ENCODE results near the gene KAT8. TPM values are rescaled to one million over a fixed set of nuclear protein-coding genes. Genes with fewer than 3 reads are reported as not detected.

The KAT8 gene
- total and polyA plus RNA-seq, 2 of the 13 experiments (the other 11 are each of a cell fraction or from before 2014, with no cell fraction given) = 79.0 to 84.2 TPM

DNA sequence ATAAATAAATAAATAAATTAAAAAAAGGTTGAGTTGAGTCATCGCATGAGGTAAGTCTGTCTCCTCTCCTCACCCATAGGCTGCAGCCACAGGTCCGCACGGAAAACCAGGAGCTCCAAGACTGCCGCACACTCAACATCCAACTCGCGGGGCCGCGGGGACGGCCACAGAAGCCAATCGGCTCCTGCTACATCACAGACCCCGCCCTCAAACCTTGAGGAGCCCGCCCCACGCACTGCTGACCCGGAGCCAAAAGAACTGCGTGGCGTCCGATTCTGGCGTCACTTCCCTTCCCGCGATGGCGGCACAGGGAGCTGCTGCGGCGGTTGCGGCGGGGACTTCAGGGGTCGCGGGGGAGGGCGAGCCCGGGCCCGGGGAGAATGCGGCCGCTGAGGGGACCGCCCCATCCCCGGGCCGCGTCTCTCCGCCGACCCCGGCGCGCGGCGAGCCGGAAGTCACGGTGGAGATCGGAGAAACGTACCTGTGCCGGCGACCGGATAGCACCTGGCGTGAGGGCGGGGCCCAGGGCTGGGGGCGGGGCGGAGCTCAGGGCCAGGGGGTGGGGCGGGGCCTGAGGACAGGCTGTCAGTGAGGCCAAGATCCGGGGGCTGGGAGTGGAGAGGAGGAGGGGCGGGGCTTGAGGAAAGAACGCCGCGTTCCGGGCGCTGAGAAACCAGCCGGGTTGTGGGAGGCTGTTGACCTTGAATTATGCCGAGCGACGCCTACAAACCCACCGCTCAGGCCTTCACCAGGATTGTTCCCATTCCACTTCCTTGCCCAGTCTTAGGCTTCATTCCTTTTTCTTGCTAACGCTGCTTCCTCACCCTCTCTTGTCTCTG, at the start of gene KAT8 (continued):
- TF ChIP-seq RFXAP (CRISPR knock-in tag; IDR thresholded peaks at IDR 0.05; ENCODE audit: borderline replicate concordance) (peak; percentile 90), ZNF337 (CRISPR knock-in tag; IDR thresholded peaks at IDR 0.05; ENCODE audit: borderline replicate concordance, low read depth) (0 out of 2 replicates have a peak, but pooled peaks have one; percentile 84), IRX3 (CRISPR knock-in tag; IDR thresholded peaks at IDR 0.05; ENCODE audit: borderline replicate concordance, low read depth) (peak; percentile 88; the same call in 1 of the 2 replicates), HNRNPL (IDR thresholded peaks at IDR 0.05; ENCODE audit: low read depth, low read length) (no peak), SIN3A (IDR thresholded peaks at IDR 0.05; ENCODE audit: borderline replicate concordance, low read depth, low read length) (peak; percentile 92; the same call in 1 of the 2 replicates), ZNF777 (CRISPR knock-in tag; IDR thresholded peaks at IDR 0.05) (0 out of 2 replicates have a peak, but pooled peaks have one; percentile 26), ZNF563 (CRISPR knock-in tag; IDR thresholded peaks at IDR 0.05) (peak; percentile 70; the same call in 1 of the 2 replicates), MLLT10 (CRISPR knock-in tag; IDR thresholded peaks at IDR 0.05) (no peak), ZNF724P (CRISPR knock-in tag; IDR thresholded peaks at IDR 0.05; ENCODE audit: borderline replicate concordance) (no peak), PHF8 (CRISPR knock-in tag; IDR thresholded peaks at IDR 0.05) (peak; percentile 88), NFE2 (CRISPR knock-in tag; IDR thresholded peaks at IDR 0.05) (no peak), SNAPC2 (CRISPR knock-in tag; IDR thresholded peaks at IDR 0.05) (peak; percentile 93), NCOA1 (CRISPR knock-in tag; IDR thresholded peaks at IDR 0.05) (no peak)
- TF ChIP-seq, protein P1, sequence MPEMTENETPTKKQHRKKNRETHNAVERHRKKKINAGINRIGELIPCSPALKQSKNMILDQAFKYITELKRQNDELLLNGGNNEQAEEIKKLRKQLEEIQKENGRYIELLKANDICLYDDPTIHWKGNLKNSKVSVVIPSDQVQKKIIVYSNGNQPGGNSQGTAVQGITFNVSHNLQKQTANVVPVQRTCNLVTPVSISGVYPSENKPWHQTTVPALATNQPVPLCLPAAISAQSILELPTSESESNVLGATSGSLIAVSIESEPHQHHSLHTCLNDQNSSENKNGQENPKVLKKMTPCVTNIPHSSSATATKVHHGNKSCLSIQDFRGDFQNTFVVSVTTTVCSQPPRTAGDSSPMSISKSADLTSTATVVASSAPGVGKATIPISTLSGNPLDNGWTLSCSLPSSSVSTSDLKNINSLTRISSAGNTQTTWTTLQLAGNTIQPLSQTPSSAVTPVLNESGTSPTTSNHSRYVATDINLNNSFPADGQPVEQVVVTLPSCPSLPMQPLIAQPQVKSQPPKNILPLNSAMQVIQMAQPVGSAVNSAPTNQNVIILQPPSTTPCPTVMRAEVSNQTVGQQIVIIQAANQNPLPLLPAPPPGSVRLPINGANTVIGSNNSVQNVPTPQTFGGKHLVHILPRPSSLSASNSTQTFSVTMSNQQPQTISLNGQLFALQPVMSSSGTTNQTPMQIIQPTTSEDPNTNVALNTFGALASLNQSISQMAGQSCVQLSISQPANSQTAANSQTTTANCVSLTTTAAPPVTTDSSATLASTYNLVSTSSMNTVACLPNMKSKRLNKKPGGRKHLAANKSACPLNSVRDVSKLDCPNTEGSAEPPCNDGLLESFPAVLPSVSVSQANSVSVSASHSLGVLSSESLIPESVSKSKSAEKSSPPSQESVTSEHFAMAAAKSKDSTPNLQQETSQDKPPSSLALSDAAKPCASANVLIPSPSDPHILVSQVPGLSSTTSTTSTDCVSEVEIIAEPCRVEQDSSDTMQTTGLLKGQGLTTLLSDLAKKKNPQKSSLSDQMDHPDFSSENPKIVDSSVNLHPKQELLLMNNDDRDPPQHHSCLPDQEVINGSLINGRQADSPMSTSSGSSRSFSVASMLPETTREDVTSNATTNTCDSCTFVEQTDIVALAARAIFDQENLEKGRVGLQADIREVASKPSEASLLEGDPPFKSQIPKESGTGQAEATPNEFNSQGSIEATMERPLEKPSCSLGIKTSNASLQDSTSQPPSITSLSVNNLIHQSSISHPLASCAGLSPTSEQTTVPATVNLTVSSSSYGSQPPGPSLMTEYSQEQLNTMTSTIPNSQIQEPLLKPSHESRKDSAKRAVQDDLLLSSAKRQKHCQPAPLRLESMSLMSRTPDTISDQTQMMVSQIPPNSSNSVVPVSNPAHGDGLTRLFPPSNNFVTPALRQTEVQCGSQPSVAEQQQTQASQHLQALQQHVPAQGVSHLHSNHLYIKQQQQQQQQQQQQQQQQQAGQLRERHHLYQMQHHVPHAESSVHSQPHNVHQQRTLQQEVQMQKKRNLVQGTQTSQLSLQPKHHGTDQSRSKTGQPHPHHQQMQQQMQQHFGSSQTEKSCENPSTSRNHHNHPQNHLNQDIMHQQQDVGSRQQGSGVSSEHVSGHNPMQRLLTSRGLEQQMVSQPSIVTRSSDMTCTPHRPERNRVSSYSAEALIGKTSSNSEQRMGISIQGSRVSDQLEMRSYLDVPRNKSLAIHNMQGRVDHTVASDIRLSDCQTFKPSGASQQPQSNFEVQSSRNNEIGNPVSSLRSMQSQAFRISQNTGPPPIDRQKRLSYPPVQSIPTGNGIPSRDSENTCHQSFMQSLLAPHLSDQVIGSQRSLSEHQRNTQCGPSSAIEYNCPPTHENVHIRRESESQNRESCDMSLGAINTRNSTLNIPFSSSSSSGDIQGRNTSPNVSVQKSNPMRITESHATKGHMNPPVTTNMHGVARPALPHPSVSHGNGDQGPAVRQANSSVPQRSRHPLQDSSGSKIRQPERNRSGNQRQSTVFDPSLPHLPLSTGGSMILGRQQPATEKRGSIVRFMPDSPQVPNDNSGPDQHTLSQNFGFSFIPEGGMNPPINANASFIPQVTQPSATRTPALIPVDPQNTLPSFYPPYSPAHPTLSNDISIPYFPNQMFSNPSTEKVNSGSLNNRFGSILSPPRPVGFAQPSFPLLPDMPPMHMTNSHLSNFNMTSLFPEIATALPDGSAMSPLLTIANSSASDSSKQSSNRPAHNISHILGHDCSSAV (CRISPR knock-in tag; IDR thresholded peaks at IDR 0.05; ENCODE audit: borderline replicate concordance) = 0 out of 2 replicates have a peak, but pooled peaks have one; percentile 46
- TF ChIP-seq, protein P2, sequence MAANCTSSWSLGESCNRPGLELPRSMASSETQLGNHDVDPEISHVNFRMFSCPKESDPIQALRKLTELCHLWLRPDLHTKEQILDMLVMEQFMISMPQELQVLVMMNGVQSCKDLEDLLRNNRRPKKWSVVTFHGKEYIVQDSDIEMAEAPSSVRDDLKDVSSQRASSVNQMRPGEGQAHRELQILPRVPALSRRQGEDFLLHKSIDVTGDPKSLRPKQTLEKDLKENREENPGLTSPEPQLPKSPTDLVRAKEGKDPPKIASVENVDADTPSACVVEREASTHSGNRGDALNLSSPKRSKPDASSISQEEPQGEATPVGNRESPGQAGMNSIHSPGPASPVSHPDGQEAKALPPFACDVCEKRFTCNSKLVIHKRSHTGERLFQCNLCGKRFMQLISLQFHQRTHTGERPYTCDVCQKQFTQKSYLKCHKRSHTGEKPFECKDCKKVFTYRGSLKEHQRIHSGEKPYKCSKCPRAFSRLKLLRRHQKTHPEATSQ (CRISPR knock-in tag; IDR thresholded peaks at IDR 0.05; ENCODE audit: borderline replicate concordance) = peak; percentile 50; the same call in 1 of the 2 replicates
- TF ChIP-seq, protein P3, sequence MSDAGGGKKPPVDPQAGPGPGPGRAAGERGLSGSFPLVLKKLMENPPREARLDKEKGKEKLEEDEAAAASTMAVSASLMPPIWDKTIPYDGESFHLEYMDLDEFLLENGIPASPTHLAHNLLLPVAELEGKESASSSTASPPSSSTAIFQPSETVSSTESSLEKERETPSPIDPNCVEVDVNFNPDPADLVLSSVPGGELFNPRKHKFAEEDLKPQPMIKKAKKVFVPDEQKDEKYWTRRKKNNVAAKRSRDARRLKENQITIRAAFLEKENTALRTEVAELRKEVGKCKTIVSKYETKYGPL (CRISPR knock-in tag; IDR thresholded peaks at IDR 0.05) = no peak

Data from HepG2 (cell line).